Mesenchymal stem cell (in vitro differentiated cells and primary cell): Measurements from ENCODE around the gene SPOCK3.

ENCODE experiments used
- DNase-seq: peaks from one replicate; pipeline ENCODE4 v3.0.0-alpha.2; 2013
- H2AFZ ChIP-seq: one replicate; pipeline ENCODE4 v1.6.1; 2013; ENCODE audit warnings: low read depth, mild to moderate bottlenecking, control low read depth, inconsistent platforms, low read length, moderate library complexity
- H2AK5ac ChIP-seq: 2 replicates; pipeline ENCODE4 v1.6.1; 2013; ENCODE audit warnings: low read length, moderate library complexity, mild to moderate bottlenecking, inconsistent platforms; ENCODE audit not compliant: severe bottlenecking
- H2BK120ac ChIP-seq: one replicate; pipeline ENCODE4 v1.6.1; 2013; ENCODE audit warnings: low read depth, mild to moderate bottlenecking, inconsistent platforms, low read length, moderate library complexity
- H2BK12ac ChIP-seq, 2 experiments: one replicate each; pipeline ENCODE4 v1.6.1; 2013; ENCODE audit warnings: inconsistent platforms in 2 of 2, low read length in 2 of 2, mild to moderate bottlenecking in 2 of 2, moderate library complexity in 2 of 2, control low read depth in 1 of 2
- H2BK15ac ChIP-seq: one replicate; pipeline ENCODE4 v1.6.1; 2013; ENCODE audit warnings: mild to moderate bottlenecking, low read depth, inconsistent platforms; ENCODE audit not compliant: poor library complexity, severe bottlenecking
- H2BK5ac ChIP-seq: 2 replicates; pipeline ENCODE4 v1.6.1; 2013; ENCODE audit warnings: low read depth, mild to moderate bottlenecking, low read length, control low read depth, inconsistent platforms; ENCODE audit not compliant: poor library complexity, severe bottlenecking
- H3K14ac ChIP-seq, 2 experiments: one replicate each; pipeline ENCODE4 v1.6.1; 2013; ENCODE audit warnings: inconsistent platforms in 2 of 2, low read length in 2 of 2, control low read depth in 1 of 2, mild to moderate bottlenecking in 1 of 2, moderate library complexity in 1 of 2
- H3K18ac ChIP-seq, 2 experiments: one replicate each; pipeline ENCODE4 v1.6.1; 2013; ENCODE audit warnings: inconsistent platforms in 2 of 2, low read length in 2 of 2, control low read depth in 1 of 2, low read depth in 1 of 2, mild to moderate bottlenecking in 1 of 2
- H3K23ac ChIP-seq, 2 experiments: one replicate each; pipeline ENCODE4 v1.6.1; 2013; ENCODE audit warnings: inconsistent platforms in 2 of 2, low read length in 2 of 2, mild to moderate bottlenecking in 2 of 2, moderate library complexity in 2 of 2, control low read depth in 1 of 2
- H3K27ac ChIP-seq: 2 replicates; pipeline ENCODE4 v1.5.1; 2013; ENCODE audit warnings: mild to moderate bottlenecking, moderate library complexity, low read length, control low read depth, inconsistent platforms; ENCODE audit not compliant: poor library complexity, severe bottlenecking
- H3K27me3 ChIP-seq, 2 experiments: 2 replicates each; pipeline versions ENCODE4 v1.6.1 to v1.7.0; 2013; ENCODE audit warnings: low read length in 2 of 2, mild to moderate bottlenecking in 2 of 2, moderate library complexity in 2 of 2, control low read depth in 1 of 2, inconsistent platforms in 1 of 2; ENCODE audit not compliant: control insufficient read depth in 1 of 2, insufficient read depth in 1 of 2
- H3K36me3 ChIP-seq, 2 experiments: 2 replicates each; pipeline versions ENCODE4 v1.6.1 to v1.7.0; 2013; ENCODE audit warnings: low read length in 2 of 2, control low read depth in 1 of 2, inconsistent platforms in 1 of 2, low read depth in 1 of 2, mild to moderate bottlenecking in 1 of 2; ENCODE audit not compliant: insufficient read depth in 2 of 2, control insufficient read depth in 1 of 2
- H3K4ac ChIP-seq, 2 experiments: one replicate each; pipeline ENCODE4 v1.6.1; 2013; ENCODE audit warnings: inconsistent platforms in 2 of 2, low read length in 2 of 2, mild to moderate bottlenecking in 2 of 2, moderate library complexity in 2 of 2, control low read depth in 1 of 2, low read depth in 1 of 2
- H3K4me1 ChIP-seq: 2 replicates; pipeline ENCODE4 v1.6.1; 2013; ENCODE audit warnings: low read depth, low read length, control low read depth; ENCODE audit not compliant: control insufficient read depth, insufficient read depth
- H3K4me2 ChIP-seq: 2 replicates; pipeline ENCODE4 v1.6.1; 2013; ENCODE audit warnings: low read length, mild to moderate bottlenecking, inconsistent platforms; ENCODE audit not compliant: poor library complexity, severe bottlenecking
- H3K4me3 ChIP-seq, 2 experiments: 2 replicates each; pipeline versions ENCODE4 v1.5.1 to v1.7.0; 2013; ENCODE audit warnings: low read length in 2 of 2, mild to moderate bottlenecking in 2 of 2, control low read depth in 1 of 2, low read depth in 1 of 2; ENCODE audit not compliant: insufficient read depth in 1 of 2
- H3K79me1 ChIP-seq: replicated peaks from 2 replicates; pipeline ENCODE4 v1.6.1; 2013; ENCODE audit warnings: mild to moderate bottlenecking, control low read depth, low read length, inconsistent platforms; ENCODE audit not compliant: poor library complexity, severe bottlenecking
- H3K9ac ChIP-seq: 2 replicates; pipeline ENCODE4 v1.7.0; 2013; ENCODE audit warnings: mild to moderate bottlenecking, low read length, moderate library complexity
- H3K9me3 ChIP-seq: 2 replicates; pipeline ENCODE4 v1.7.0; 2013; ENCODE audit warnings: mild to moderate bottlenecking, low read length; ENCODE audit not compliant: control insufficient read depth
- H4K8ac ChIP-seq: one replicate; pipeline ENCODE4 v1.6.1; 2013; ENCODE audit warnings: inconsistent platforms, mild to moderate bottlenecking, low read length, moderate library complexity
- H4K91ac ChIP-seq: one replicate; pipeline ENCODE4 v1.6.1; 2013; ENCODE audit warnings: mild to moderate bottlenecking, low read length, inconsistent platforms
- WGBS: methylation state at CpG from one replicate; pipeline ENCODE4 v1.1.7; 2013; ENCODE audit warnings: mixed read lengths; 5-methylcytosine and 5-hydroxymethylcytosine counted together

Gene SPOCK3

GRCh38 chr4:167111622-167112021 lies 122.7 kb downstream of the SPOCK3 start:
- Histone ChIP-seq H2BK120ac (no peak overlapping the region), H3K79me1 (no peaks in the 10 kb centered on the region), H3K9ac (no peak overlapping the region), H3K27ac (no peak overlapping the region), H3K4me1 (no peaks in the 10 kb centered on the region), H3K14ac (no peak overlapping the region), H3K4me2 (no peak overlapping the region), H2BK12ac (no peak overlapping the region), H4K8ac (no peak overlapping the region), H2AFZ (no peak overlapping the region), H4K91ac (no peak overlapping the region), H2BK5ac (no peak overlapping the region), H3K23ac (no peak overlapping the region), H3K36me3 (no peaks in the 10 kb centered on the region), H3K27me3 (no peaks in the 10 kb centered on the region), H3K4ac (no peak overlapping the region), H3K18ac (no peak overlapping the region), H3K4me3 (no peak overlapping the region), H3K9me3 (peaks cover 2% of the 10 kb centered on the region), H2AK5ac (no peak overlapping the region), H2BK15ac (no peak overlapping the region)
- WGBS: 80% methylated on average over 1 of the region's 1 CpG
- no peak for DNase-seq

- H3K27ac ChIP-seq: no peak overlapping the region
- 93% methylated on average over 2 of the region's 2 CpGs for WGBS
- H4K8ac ChIP-seq: no peak overlapping the region
- H3K9me3 ChIP-seq: peaks cover 2% of the 10 kb centered on the region
- no peak overlapping the region for H2BK12ac ChIP-seq
- H3K23ac ChIP-seq: no peak overlapping the region
- H2BK15ac ChIP-seq: no peak overlapping the region
- no peak overlapping the region for H3K9ac ChIP-seq
- H2BK120ac ChIP-seq: no peak overlapping the region
- H3K79me1 ChIP-seq: no peaks in the 10 kb centered on the region
- no peak overlapping the region for H3K18ac ChIP-seq
- H3K27me3 ChIP-seq: no peaks in the 10 kb centered on the region
- H3K36me3 ChIP-seq: no peaks in the 10 kb centered on the region
- H2BK5ac ChIP-seq: no peak overlapping the region
- H2AFZ ChIP-seq: no peak overlapping the region
- H3K4me3 ChIP-seq: no peak overlapping the region
- no peak overlapping the region for H3K14ac ChIP-seq
- H3K4me2 ChIP-seq: no peak overlapping the region
- no peak overlapping the region for H2AK5ac ChIP-seq
- H3K4ac ChIP-seq: no peak overlapping the region
- H3K4me1 ChIP-seq: no peaks in the 10 kb centered on the region
- no peak overlapping the region for H4K91ac ChIP-seq
- DNase-seq: no peak
Observed at GRCh38 chr4:167111092-167111491, 123.2 kb downstream of the SPOCK3 start.

GRCh38 chr4:167109859-167110258 lies 124.4 kb downstream of the SPOCK3 start:
- no peak overlapping the region for H2AFZ ChIP-seq
- 92% methylated on average over 3 of the region's 3 CpGs for WGBS
- no peak overlapping the region for H3K4me3 ChIP-seq
- no peak overlapping the region for H4K91ac ChIP-seq
- no peak overlapping the region for H3K9ac ChIP-seq
- no peak overlapping the region for H2BK12ac ChIP-seq
- no peaks in the 10 kb centered on the region for H3K79me1 ChIP-seq
- no peak for DNase-seq
- no peak overlapping the region for H3K18ac ChIP-seq
- no peak overlapping the region for H2BK5ac ChIP-seq
- peaks cover 2% of the 10 kb centered on the region for H3K9me3 ChIP-seq
- H2BK120ac ChIP-seq: no peak overlapping the region
- H3K4me1 ChIP-seq: no peaks in the 10 kb centered on the region
- no peaks in the 10 kb centered on the region for H3K36me3 ChIP-seq
- no peak overlapping the region for H4K8ac ChIP-seq
- H3K23ac ChIP-seq: no peak overlapping the region
- H3K27me3 ChIP-seq: no peaks in the 10 kb centered on the region
- H3K4me2 ChIP-seq: no peak overlapping the region
- H3K4ac ChIP-seq: no peak overlapping the region
- H2AK5ac ChIP-seq: no peak overlapping the region
- no peak overlapping the region for H2BK15ac ChIP-seq
- no peak overlapping the region for H3K27ac ChIP-seq
- H3K14ac ChIP-seq: no peak overlapping the region

- no peak overlapping the region for H4K91ac ChIP-seq
- H2BK12ac ChIP-seq: no peak overlapping the region
- no peak overlapping the region for H3K4me2 ChIP-seq
- H3K27ac ChIP-seq: no peak overlapping the region
- H3K4me1 ChIP-seq: no peaks in the 10 kb centered on the region
- H2AFZ ChIP-seq: no peak overlapping the region
- H3K23ac ChIP-seq: no peak overlapping the region
- no peak overlapping the region for H3K4ac ChIP-seq
- no peak overlapping the region for H2BK5ac ChIP-seq
- no peak overlapping the region for H3K18ac ChIP-seq
- H3K27me3 ChIP-seq: no peaks in the 10 kb centered on the region
- no peak overlapping the region for H2AK5ac ChIP-seq
- no peak overlapping the region for H3K14ac ChIP-seq
- H3K79me1 ChIP-seq: no peaks in the 10 kb centered on the region
- H3K36me3 ChIP-seq: no peaks in the 10 kb centered on the region
- no peak overlapping the region for H2BK15ac ChIP-seq
- H4K8ac ChIP-seq: no peak overlapping the region
- DNase-seq: no peak
- H2BK120ac ChIP-seq: no peak overlapping the region
- H3K9me3 ChIP-seq: peaks cover 7% of the 10 kb centered on the region
- H3K9ac ChIP-seq: no peak overlapping the region
- H3K4me3 ChIP-seq: no peak overlapping the region
Observed at GRCh38 chr4:167105857-167106256, 128.4 kb downstream of the SPOCK3 start.
